GM12878 (cell line): ENCODE measurements around the gene LSM10. TPM values are rescaled to one million over a fixed set of nuclear protein-coding genes. Genes with fewer than 3 reads are reported as not detected.

ENCODE experiments used
- ATAC-seq: fragments of 200-7000 bp; cut with Tn5 transposase; 3 replicates; pipeline ENCODE4 v1.9.1; 2020; ENCODE audit warnings: mild to moderate bottlenecking, moderate library complexity
- BruUV-seq: library from RNA; stranded (reverse); fragments of 400-500 nt; replicated peaks from 2 replicates; lab custom pipeline; 2021; lab: Mats Ljungman, UMichigan
- CTCF ChIA-PET: fragments of 300-600 bp; sonication (Branson Sonifier 250); formaldehyde crosslinking; extraction: SDS; loops from one replicate; lab custom pipeline; 2021; ENCODE audit warnings: inconsistent platforms; lab: Yijun Ruan, JAX
- POLR2A ChIA-PET: fragments of 350-600 bp; formaldehyde crosslinking; extraction: SDS; loops from one replicate; lab custom pipeline; 2021; ENCODE audit warnings: inconsistent platforms; lab: Charles Lee
- RAD21 ChIA-PET: fragments of 300-600 bp; sonication (Branson Sonifier 250); formaldehyde crosslinking; loops from one replicate; lab custom pipeline; 2023; ENCODE audit warnings: antibody characterized with exemption; ENCODE audit not compliant: unreplicated experiment; lab: Charles Lee
- SMC1A ChIA-PET: fragments of 300-600 bp; sonication (Branson Sonifier 250); formaldehyde crosslinking; loops from one replicate; lab custom pipeline; 2023; ENCODE audit not compliant: unreplicated experiment, uncharacterized antibody; lab: Charles Lee
- DNase-seq: peaks from one replicate; pipeline ENCODE4 v3.0.0-alpha.2; 2011; ENCODE audit warnings: low read depth, low spot score
- FAIRE-seq: peaks from 3 replicates; lab custom pipeline; 2011; peaks lifted over from hg19 to GRCh38; lab: Jason Lieb, UNC
- H2AFZ ChIP-seq: 2 replicates; pipeline ENCODE4 v1.6.0; 2011; ENCODE audit warnings: low read depth, low read length, control low read depth; ENCODE audit not compliant: control insufficient read depth
- H3K27ac ChIP-seq: 2 replicates; pipeline ENCODE4 v1.5.1; 2011; ENCODE audit warnings: control low read depth; ENCODE audit not compliant: control insufficient read depth, insufficient read depth
- H3K27me3 ChIP-seq, 2 experiments: replicated peaks in 1 of 2; 2 replicates each; pipeline versions ENCODE4 v1.6.0 to v1.6.1; 2011; ENCODE audit warnings: low read length in 1 of 2; ENCODE audit not compliant: control insufficient read depth in 2 of 2, insufficient read depth in 2 of 2
- H3K36me3 ChIP-seq, 2 experiments: 2 replicates each; pipeline ENCODE4 v1.5.1; 2011; ENCODE audit warnings: low read length in 1 of 2; ENCODE audit not compliant: control insufficient read depth in 2 of 2, insufficient read depth in 2 of 2
- H3K4me1 ChIP-seq: 2 replicates; pipeline ENCODE4 v1.6.1; 2011; ENCODE audit warnings: mild to moderate bottlenecking, low read length, moderate library complexity, mixed read lengths; ENCODE audit not compliant: control insufficient read depth, insufficient read depth
- H3K4me2 ChIP-seq: 2 replicates; pipeline ENCODE4 v1.6.0; 2011; ENCODE audit warnings: control low read depth; ENCODE audit not compliant: control insufficient read depth, insufficient read depth
- H3K4me3 ChIP-seq: fragments of 200-600 bp; sonication (generic); 2 replicates; pipeline ENCODE4 v1.5.1; 2016
- H3K79me2 ChIP-seq: 2 replicates; pipeline ENCODE4 v1.6.0; 2011; ENCODE audit warnings: low read length; ENCODE audit not compliant: control insufficient read depth, insufficient read depth
- H3K9ac ChIP-seq: 2 replicates; pipeline ENCODE4 v1.8.0; 2011; ENCODE audit warnings: low read length, control low read depth, mixed read lengths; ENCODE audit not compliant: control insufficient read depth, insufficient read depth
- H3K9me3 ChIP-seq: replicated peaks from 3 replicates; pipeline ENCODE4 v1.5.1; 2011; ENCODE audit warnings: mild to moderate bottlenecking, low read length; ENCODE audit not compliant: control insufficient read depth, insufficient read depth
- H4K20me1 ChIP-seq: 2 replicates; pipeline ENCODE4 v1.6.0; 2011; ENCODE audit not compliant: control insufficient read depth, insufficient read depth
- GABPA ChIP-seq: IDR thresholded peaks from 2 replicates; pipeline ENCODE4 v1.6.1; 2014; ENCODE audit warnings: antibody characterized with exemption, low read depth, mild to moderate bottlenecking, inconsistent platforms
- IKZF1 ChIP-seq: fragments of 450-650 bp; conservative IDR thresholded peaks from 2 replicates; pipeline ENCODE4 v1.6.1; 2017; ENCODE audit warnings: antibody characterized with exemption, mild to moderate bottlenecking
- IKZF2 ChIP-seq, 2 experiments: fragments of 450-650 bp; IDR thresholded peaks; 2 replicates each; pipeline ENCODE4 v1.6.1; 2017; ENCODE audit warnings: mild to moderate bottlenecking in 2 of 2, moderate library complexity in 2 of 2
- POLR2A ChIP-seq: IDR thresholded peaks from 2 replicates; pipeline ENCODE4 v1.6.1; 2011; ENCODE audit warnings: low read depth, mild to moderate bottlenecking, low read length
- RAD51 ChIP-seq: fragments of 450-650 bp; IDR thresholded peaks from 2 replicates; pipeline ENCODE4 v1.6.1; 2016; ENCODE audit warnings: moderate library complexity, mild to moderate bottlenecking, inconsistent platforms
- RB1 ChIP-seq: fragments of 450-650 bp; formaldehyde crosslinking; IDR thresholded peaks from 2 replicates; pipeline ENCODE4 v1.6.1; 2017; ENCODE audit warnings: mild to moderate bottlenecking, borderline replicate concordance
- RBBP5 ChIP-seq: fragments of 200-600 bp; sonication (generic); conservative IDR thresholded peaks from 2 replicates; pipeline ENCODE4 v1.6.1; 2016
- RUNX3 ChIP-seq: IDR thresholded peaks from 2 replicates; pipeline ENCODE4 v1.6.1; 2012; ENCODE audit warnings: low read length, inconsistent platforms
- SPI1 ChIP-seq: IDR thresholded peaks from 2 replicates; pipeline ENCODE4 v1.6.1; 2011; ENCODE audit warnings: low read depth, mild to moderate bottlenecking, low read length, moderate library complexity, borderline replicate concordance; ENCODE audit not compliant: insufficient read depth
- SREBF1 ChIP-seq: IDR thresholded peaks from 2 replicates; pipeline ENCODE4 v1.6.1; 2012; ENCODE audit warnings: mild to moderate bottlenecking, low read length
- WGBS: methylation state at CpG from one replicate; pipeline ENCODE4 v1.1.6; 2016; ENCODE audit warnings: low lambda C conversion rate; ENCODE audit not compliant: insufficient replicate concordance, insufficient coverage; ENCODE audit errors: missing lambda C conversion rate; 5-methylcytosine and 5-hydroxymethylcytosine counted together
- in situ Hi-C: fragments of 300-500 bp; cut with MboI; formaldehyde crosslinking; loops from 9 replicates; pipeline ENCODE4 v1.14.3; 2018; ENCODE audit warnings: mixed read lengths
- intact Hi-C: fragments of 100-400 bp; cut with micrococcal nuclease; formaldehyde crosslinking; loops from one replicate; pipeline ENCODE4 v1.14.2; 2022; ENCODE audit not compliant: unreplicated experiment
- polyA plus RNA-seq, 11 experiments: library from polyadenylated mRNA; depleted of rRNA in 4 of 11; unstranded in 6 of 11; stranded (reverse) in 5 of 11; fragments of >200 nt; fragmentation: Nextera tagmentation in 4 of 11; fragmentation: Illumina TruSeq in 1 of 11; extraction: Ambion mirVana in 4 of 11; extraction: Trizol in 1 of 11; gene quantifications; 1 replicate in 1 of 11; 2 replicates in 10 of 11; pipeline versions ENCODE4 v1.2.1 to v1.2.3, GENCODE V29; 2011 to 2016; ENCODE audit warnings: inconsistent platforms in 2 of 11, missing spikeins in 2 of 11, low read depth in 1 of 11
- total RNA-seq, 4 experiments: library from RNA; depleted of rRNA in 3 of 4; stranded (reverse); fragments of >200 nt in 3 of 4; fragmentation: Illumina TruSeq in 1 of 4; extraction: Trizol in 1 of 4; gene quantifications; 2 replicates each; pipeline versions ENCODE4 v1.2.1 to v1.2.3, GENCODE V29; 2013 to 2021

The LSM10 gene
- total and polyA plus RNA-seq, 10 of the 15 experiments (the other 5 are each of a cell fraction or from before 2014, with no cell fraction given) = 13.1 to 103 (median 57.5) TPM

GRCh38 chr1:36366091-36366661 lies 31.5 kb downstream of the LSM10 start:
- ChIA-PET POLR2A (interaction anchor here (0.7 to 3.6 kb wide), 5 partner anchors 10 to 46 kb away, joined by 3 to 15 read pairs (median 4); no protein-coding TSS in a partner anchor), RAD21 (interaction anchor here (1.1 to 1.5 kb wide), 2 partner anchors 24 to 80 kb away, joined by 3 to 4 read pairs; no protein-coding TSS in a partner anchor), SMC1A (interaction anchor here (0.7 to 5.5 kb wide), 4 partner anchors 16 to 216 kb away, joined by 4 to 36 read pairs (median 14); no protein-coding TSS in a partner anchor), CTCF (interaction anchor here (1.0 to 8.1 kb wide), 4 partner anchors 19 to 53 kb away, joined by 3 to 157 read pairs (median 32); no protein-coding TSS in a partner anchor)
- Histone ChIP-seq H3K9me3 (no peaks in the 10 kb centered on the region), H3K4me3 (no peak overlapping the region), H3K4me1 (peaks cover 27% of the 10 kb centered on the region), H4K20me1 (no peaks in the 10 kb centered on the region), H3K4me2 (no peak overlapping the region), H3K27ac (peak overlapping the region; percentile 18; the same call in 1 of the 2 replicates), H3K9ac (no peak overlapping the region), H3K79me2 (peaks cover 11% of the 10 kb centered on the region), H3K27me3 (no peaks in the 10 kb centered on the region), H2AFZ (no peak overlapping the region), H3K36me3 (peaks cover 7 to 19% of the 10 kb centered on the region in 2 experiments; a peak in 3 of 4 replicates)
- WGBS = 90% methylated on average over 16 of the region's 18 CpGs
- no TSS peak for BruUV-seq
- FAIRE-seq = no peak
- in situ Hi-C loops (no loop called here), intact Hi-C loops (no loop called here)
- no peak for DNase-seq
- TF ChIP-seq POLR2A (peak; percentile 42; the same call in 1 of the 2 replicates), RB1 (no peak), SREBF1 (no peak), GABPA (no peak)
- ATAC-seq = peak; percentile 36

GRCh38 chr1:36365381-36365780 lies 32.3 kb downstream of the LSM10 start:
- Histone ChIP-seq H3K9me3 (no peaks in the 10 kb centered on the region), H3K4me2 (no peak overlapping the region), H3K4me3 (no peak overlapping the region), H3K27me3 (no peaks in the 10 kb centered on the region), H3K9ac (no peak overlapping the region), H4K20me1 (no peaks in the 10 kb centered on the region), H3K27ac (peak overlapping the region; percentile 33; the same call in 1 of the 2 replicates), H3K79me2 (peaks cover 11% of the 10 kb centered on the region), H2AFZ (no peak overlapping the region), H3K4me1 (peaks cover 27% of the 10 kb centered on the region)
- ChIA-PET CTCF (interaction anchor here (1.0 to 8.1 kb wide), 4 partner anchors 18 to 54 kb away, joined by 3 to 157 read pairs (median 32); no protein-coding TSS in a partner anchor), SMC1A (interaction anchor here (5.5 kb wide), 1 partner anchor 23 kb away, joined by 36 read pairs; no protein-coding TSS in a partner anchor), POLR2A (interaction anchor here (0.8 to 3.6 kb wide), 4 partner anchors 10 to 23 kb away, joined by 4 to 15 read pairs (median 6); no protein-coding TSS in a partner anchor), RAD21 (interaction anchor here (1.5 kb wide), 1 partner anchor 23 kb away, joined by 3 read pairs; no protein-coding TSS in a partner anchor)
- FAIRE-seq (no peak), DNase-seq (no peak), ATAC-seq (peak; percentile 36; the same call in 2 of the 3 replicates)
- BruUV-seq = no TSS peak
- WGBS = 33% methylated on average over 1 of the region's 1 CpG
- intact Hi-C loops = no loop called here
- TF ChIP-seq RAD51 (no peak), RBBP5 (no peak), IKZF2 (IDR thresholded peaks at IDR 0.05) (peak in 1 of 2 experiments; percentile 45; a peak in 2 of 4 replicates), SPI1 (peak; percentile 90), RUNX3 (peak; percentile 22; the same call in 1 of the 2 replicates), IKZF1 (peak; percentile 48)
- TF ChIP-seq, all 136 proteins: peak for 4
- in situ Hi-C loops = no loop called here
- peaks cover 7 to 19% of the 10 kb centered on the region in 2 experiments; a peak in 3 of 4 replicates for H3K36me3 ChIP-seq
